Stimulated activated naive CD8-positive, alpha-beta T cell treated with anti-CD3 and anti-CD28 coated beads, Interleukin-15, Interleukin-2, amounts not matched to agents 100 U/mL and 50 U/mL, for 24 hours (primary cell): Measurements from ENCODE around the gene CXCL14.
A peak's percentile ranks its signal among the peaks of the same experiment; 100 is the strongest.

Experiments used
- ATAC-seq: fragments of 150-1000 bp; cut with Tn5 transposase; one replicate; pipeline ENCODE4 v1.10.0; 2021
- DNase-seq: peaks from one replicate; pipeline ENCODE4 v3.0.0; 2021

The CXCL14 gene

DNA sequence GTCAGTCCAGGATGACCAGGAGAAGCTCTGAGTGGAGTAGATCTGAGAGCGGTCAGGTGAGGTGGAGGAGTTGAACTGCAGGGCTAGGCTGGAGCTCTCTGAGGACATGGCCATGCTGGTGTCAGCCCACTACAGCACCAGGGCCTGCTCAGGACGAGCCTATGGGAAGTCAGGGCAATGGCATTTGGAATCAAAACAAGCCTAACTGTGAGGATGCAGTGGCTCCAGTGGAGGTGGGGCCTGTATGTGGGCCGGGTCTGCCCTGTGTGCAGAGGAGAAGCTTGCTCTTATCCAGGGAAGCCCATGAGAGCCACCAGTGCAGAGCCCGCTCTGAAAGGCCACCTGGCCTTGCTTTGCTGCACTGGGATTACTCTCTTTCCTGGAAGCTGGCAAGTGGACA, 11.1 kb downstream of the CXCL14 start:
- DNase-seq, result no peak
- no peak for ATAC-seq

DNA sequence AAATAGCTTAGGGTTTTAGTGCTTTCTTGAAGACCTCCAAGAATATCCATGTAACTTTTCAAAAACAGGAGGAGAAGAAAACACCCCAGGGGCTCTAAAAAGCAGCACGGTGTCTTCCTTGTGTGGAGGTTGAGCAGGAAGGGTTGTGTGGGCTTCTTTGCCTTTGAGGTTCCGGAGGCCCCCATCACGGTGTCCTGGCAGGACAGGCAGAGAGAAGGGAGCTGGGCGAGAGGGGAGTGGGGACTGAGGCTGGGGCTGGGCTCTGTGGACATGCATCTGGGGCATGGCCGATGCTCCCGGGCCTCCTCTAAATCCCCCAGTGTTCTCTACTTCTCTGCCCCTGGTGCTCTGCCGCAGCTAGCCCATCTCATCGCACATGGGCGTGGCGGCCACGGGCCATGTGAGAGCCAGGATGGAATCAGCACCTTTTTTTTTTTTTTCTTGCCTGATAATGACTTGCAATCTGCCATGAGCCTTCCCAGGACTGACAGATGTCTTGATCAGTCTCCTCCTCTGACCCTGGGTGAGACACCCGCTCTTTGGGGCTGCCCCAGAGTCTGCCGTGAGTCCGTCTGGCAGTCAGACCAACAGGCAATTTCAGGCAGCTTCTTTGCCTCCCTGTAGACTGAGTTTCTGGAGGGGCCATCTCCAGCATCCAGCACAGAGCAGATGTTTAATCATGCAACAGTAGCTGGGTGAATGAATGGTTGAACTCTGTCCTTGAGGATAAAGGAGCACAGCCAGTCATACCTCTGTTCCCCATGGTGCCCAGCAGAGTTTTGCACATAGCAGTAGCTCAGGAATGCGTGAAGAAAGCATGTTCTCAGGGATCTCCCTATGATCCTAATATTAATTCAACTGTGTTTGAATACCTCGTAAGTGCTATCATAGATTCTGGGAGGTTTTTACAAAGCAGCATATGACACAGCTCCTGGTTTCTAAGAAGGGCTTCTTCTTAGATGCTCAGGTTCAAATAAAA, 12.1 kb downstream of the CXCL14 start:
- DNase-seq (no peak), ATAC-seq (no peak)

DNA sequence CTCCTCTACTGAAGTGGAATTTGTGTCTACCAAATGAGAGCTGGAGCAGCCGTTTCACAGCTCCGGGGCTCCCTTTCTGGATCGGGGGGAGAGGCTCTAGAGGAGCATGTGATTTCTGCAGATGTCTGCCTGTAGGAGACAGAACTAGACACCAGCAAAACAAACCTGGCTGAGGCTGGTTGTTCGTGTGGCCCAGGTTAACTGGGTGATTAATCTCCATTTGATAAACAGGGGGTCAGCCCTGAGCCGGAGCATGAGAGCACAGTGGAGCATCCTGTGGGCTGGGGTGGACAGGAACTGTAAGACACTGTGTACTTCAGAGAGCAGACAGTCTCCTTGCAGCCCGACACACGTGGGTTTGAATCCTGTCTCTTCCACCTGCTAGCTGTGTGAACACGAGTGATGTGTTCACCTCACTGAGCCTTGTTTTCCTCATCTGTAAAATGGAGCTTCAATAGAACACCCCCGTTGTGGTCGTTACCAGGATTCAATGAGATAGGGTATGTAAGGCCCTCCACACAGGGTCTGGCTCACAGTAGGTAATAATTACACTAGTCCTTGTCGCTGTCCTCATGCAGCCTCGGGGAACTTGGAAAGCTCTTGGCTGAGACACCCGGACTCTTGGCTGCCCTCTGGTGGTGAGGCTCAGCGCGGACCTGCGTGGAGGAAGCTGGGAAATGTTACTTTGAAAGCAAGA, 12.9 kb downstream of the CXCL14 start:
- ATAC-seq (no peak), DNase-seq (peak; percentile 84)

DNA sequence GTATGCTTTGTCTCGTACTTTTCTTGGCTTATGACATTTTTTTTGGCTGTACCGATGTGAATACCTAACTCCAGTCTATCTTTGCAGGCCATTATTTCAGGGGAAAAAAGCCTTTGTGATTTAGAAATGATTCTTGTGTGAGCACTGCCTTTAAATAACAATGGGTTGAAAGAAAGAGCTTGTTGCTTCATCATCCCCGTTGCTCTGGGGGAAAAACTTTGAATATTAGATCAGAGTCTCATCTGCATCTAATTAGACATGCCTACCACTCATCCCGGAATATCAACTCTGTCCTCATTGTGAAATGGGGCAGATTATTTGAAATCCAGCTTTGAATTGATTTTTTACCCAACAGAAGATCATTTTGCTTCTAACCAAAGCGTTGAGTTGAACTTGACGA, 13.5 kb downstream of the CXCL14 start:
- ATAC-seq (no peak), DNase-seq (no peak)

DNA sequence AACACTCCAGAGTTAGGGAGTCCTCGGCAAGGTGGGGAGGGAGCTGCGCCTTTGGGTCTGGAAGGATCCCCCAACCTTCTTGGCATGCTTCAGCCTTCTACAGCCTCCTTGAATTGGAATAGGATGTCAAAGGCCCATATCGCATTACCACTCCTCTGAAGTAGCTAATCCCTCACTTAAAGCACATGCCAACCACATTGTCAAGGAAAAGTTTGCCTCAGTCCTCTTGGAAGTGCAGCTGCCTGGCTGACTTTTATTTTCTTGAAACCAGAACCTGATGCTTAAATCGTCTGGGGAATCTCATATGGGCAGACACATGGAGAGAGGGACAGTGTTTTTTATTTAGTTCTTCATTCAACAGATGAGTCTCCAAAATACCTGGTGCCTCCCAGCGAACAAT, 14.5 kb downstream of the CXCL14 start:
- DNase-seq, result no peak
- no peak for ATAC-seq

DNA sequence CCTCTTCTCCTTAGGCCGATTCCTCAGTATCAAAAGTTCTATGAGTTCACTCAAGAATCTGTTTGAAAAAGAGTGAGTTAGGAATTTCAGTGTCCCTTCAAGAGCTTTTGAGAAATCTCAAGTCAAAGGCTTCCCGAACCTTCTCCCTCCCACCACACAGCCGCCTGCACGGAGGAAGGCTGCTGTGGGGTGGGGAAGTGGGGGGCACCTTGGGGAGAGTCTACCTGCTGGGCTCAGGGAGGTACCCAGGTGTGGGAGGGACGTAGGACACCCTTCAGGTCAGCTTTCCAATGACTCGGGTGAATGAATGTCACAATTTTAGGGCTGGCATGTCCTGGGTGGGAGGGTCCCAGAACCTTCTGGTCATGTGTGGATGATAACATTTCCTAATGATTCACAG, 17.5 kb downstream of the CXCL14 start:
- ATAC-seq (no peak), DNase-seq (no peak)

DNA sequence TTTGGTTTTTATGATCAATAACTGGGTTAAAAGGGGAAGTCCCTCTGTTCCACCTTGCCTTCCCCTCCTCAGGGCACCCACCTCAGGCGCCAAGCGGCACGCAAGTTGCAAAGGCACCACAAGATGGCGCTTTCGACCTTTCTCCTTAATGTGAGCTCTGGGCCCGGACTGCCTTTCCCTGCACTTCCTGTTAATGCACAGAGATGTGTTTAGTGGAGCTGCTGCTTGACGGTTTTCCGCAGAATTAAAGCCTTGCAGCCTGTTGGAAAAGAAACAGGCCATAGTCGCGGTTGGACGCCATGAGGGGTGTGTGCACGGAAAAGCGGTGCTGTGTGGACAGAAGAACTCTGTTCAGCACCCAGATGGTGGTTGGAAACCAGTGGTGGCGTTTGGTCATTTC, 17.9 kb downstream of the CXCL14 start:
- ATAC-seq (peak; percentile 90), DNase-seq (peak; percentile 83)

DNA sequence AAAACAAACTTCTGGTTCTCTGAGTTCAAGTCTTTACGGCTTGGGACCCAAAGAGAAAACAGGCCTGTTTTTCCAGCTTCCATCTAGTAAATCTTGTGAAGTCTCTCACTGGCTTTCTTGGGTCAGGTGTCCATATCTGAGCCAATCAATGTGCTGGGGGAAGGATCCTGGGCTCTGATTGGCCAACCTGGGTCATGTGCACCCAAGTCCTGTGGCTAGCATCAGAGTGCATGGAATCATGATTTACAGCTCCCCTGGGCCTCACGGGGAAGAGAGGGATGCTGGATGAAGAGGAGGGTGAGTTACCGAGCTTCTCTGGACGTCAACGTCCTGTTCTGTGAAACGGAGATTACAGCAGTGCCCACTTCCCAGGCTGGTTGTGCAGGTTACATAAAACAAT, 19.4 kb downstream of the CXCL14 start:
- DNase-seq (no peak), ATAC-seq (no peak)

DNA sequence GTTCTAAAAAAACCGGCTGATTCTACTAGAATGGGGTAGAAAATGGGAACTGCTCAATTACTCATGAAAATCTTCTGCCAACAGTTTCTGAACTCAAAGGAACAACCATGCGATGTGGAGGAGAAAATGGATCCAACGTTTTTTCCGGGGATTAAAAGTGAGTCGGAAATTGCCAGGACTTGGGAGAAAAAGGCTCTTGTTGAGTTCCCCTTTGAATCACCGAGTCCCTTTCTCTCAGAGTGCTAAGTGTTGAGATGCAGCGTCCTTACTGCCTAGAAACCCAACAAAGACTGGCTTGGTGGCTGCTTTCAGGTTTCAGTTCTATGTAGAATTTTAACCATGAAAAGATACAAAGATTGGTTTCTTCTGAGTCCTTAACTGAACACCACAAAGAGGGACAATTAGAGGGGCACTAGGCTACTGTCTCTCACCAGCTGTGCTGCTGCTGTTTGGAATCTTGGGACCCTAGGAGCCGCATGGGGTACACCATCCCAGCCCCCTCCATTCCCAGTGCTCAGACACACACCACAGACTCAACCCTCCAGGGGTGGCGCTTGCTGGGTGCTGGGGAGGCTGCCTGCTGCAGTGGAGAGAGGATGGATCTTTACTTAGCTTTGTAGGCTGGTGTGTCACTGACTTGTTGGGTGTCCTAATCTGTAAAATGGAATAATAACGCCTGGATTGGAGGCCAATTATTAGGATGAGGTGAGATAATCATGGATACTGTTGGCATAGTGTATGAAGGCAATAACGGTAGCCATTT, 21.5 kb downstream of the CXCL14 start:
- DNase-seq, result no peak
- no peak for ATAC-seq

DNA sequence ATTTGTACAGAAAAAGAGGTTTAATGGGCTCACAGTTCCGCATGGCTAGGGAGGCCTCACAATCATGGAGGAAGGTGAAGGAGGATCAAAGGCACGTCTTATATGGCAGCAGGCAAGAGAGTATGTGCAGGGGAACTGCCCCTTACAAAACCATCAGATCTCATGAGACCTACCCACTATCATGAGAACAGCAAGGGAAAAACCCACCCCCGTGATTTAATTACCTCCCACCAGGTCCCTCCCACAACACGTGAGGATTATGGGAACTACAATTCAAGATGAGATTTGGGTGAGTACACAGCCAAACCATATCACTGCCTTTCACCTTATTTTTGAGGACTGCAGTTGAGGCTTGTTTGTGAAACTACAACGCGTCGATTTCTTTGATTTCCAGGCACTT, 22.2 kb downstream of the CXCL14 start:
- DNase-seq (no peak), ATAC-seq (no peak)

DNA sequence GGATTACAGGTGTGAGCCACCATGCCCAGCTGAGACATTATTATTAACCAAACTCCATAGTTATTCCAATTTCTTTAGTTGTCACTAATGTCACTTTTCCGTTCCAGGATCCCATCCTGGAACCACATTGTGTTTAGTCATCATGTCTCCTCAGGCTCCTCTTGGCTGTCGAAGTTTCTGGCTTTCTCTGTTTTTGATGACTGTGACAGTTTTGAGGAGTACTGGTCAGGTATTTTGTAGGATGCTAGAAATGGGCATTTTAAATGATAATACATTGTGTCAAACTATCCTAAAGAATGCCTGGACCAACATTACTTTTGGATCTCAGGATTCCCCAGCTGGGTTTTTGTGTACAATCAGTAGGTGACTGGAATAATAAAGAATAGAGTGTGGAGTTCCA, 23.3 kb downstream of the CXCL14 start:
- DNase-seq (no peak), ATAC-seq (no peak)

DNA sequence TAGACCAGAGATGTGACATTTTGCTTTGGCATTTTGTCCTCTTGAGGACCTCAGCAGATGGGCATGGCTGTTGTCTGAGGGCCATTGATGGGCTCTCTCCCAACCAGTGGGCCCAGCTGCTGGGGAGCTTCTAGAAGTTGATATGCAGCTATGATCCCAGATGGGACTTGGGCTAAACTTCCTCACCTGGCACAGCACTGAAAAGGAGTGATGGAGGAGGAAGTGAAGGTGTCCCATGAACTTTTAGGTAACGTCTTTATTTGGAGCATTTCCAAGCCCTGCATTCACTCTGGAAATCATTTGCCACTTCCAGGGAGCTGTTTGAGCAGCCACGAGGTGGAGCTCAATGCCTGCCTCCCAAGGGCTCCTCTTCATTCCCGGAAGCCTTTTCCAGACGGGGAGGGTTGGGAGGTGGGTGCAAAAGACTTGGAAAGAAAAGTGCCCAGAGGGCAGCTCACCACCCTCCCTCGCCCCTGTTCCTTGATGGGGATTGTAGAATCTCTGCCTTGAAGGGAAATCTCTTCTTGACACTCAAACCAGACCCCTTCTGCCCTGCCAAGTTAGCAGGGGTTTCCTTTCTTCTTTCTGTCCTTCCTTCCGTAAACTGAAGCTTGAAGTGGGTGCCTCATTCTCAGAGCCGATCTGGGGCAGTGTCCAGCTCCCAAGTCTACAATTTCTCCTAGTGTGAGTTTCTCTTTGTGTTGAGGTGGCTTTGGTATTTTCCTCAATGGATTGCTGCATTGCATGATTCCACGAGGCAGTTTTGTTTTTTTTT, 24.9 kb downstream of the CXCL14 start:
- ATAC-seq, result no peak
- no peak for DNase-seq

DNA sequence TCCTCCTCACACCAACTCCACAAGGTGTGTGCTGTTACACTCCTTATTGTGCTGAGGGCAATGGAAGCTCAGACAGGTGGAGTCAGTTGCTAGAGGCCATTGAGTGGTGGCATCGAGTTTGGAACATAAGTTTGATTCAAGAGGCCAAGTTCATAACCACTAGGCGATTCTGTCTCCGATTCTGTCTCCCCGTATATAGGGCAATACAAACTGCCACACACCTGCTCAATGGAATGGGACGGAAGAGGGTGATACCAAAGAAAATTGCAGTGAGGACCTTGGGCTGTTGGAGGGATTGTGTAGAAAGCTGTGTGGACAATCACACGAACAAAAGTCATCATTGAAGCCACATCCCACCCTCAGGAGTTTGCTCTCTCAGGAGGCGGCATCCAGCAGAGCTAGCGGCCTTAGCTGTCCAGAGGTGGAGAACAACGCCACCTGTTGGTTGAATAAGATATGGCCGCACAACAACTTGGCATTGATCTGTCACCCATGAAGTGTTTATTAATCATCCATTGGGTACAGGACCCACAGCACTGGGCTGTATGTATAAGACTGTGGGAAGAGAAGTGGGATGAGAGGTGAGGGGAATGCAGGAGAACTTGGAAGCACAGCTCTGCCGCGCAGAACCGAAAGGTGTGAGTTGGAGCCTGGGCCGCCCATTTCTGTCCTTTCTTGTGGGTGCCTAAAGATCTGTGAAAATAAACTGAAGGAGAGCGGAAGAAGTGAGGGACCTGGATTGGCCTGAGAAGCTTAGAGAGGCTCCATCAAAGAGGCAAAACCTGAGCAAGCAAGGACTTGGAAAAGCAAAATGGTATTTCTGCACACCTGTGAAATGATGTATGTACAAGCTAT, 27.0 kb downstream of the CXCL14 start:
- DNase-seq, result peak; percentile 68
- peak; percentile 51 for ATAC-seq

DNA sequence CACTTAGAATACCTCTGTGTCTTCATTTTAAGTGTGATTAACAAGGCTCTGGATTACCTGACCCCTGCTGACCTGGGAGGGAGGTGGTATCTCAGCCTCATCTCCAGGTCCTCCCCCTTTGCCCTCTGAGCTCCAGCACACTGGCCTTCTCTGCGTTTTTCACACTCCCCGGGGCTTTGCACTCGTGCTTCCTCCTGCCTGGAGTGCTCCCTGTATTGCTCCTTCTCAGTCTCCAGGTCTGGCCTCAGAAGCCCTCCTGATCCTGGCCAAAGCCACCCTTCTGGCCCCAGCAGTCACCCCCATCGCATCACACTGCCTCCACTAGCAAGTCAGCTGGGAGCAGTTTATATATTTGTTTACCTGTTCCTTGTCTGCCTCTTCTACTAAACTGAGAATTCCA, 29.4 kb downstream of the CXCL14 start:
- DNase-seq (no peak), ATAC-seq (no peak)

DNA sequence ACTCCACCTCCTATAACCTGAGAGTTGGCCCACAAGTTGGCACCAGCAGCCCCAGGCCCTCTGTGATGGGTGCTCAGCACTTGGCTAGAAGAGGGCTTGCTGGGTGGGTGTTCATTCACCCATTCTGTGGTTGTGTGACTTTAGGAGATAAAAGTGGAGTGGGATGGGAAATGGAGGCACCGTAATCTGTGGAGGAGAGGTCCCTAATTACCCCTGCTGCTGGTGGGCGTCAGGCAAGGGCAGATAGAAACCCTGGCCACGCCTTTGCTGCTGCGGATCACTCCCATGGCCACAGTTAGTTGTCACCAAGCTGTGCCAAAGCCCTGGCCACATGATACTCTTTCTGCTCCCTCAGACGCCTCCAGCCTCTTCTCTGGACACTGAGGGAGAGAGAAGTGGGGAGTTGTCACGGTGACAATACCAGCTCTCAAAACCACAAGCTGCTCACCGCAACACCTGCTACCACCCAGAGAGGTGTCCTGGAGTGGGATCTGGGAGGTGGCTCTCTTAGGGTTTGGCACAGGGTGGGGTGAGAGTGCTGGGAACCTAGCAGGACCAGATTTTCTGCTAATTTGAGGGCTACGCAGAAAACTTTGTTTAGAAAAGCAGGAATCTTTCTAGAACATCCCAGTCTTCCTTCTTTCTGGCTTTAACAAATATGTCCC, 31.1 kb downstream of the CXCL14 start:
- no peak for ATAC-seq

DNA sequence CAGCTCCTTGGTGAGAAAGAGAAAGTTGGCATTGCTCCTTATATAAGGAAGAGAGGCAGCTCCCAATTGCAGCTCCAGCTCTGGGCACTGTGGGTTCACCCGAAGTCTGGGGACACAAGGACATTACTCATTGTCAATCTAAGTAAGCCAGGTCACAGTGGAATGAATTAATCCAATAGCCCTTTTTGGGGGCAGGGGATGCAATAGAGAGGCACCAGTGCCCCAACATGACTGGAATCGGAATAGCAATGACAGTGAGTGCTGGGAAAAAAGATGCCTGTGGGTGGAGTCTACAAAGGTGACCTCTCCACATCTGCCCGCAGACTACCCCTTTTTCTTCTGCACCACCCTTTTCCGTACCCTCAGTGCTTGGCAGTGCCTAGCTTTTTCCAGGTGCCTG, 31.9 kb downstream of the CXCL14 start:
- ATAC-seq, result no peak
- DNase-seq, result no peak

More for the DNA sequence above, 31.1 kb downstream of the CXCL14 start:
- no peak for DNase-seq

DNA sequence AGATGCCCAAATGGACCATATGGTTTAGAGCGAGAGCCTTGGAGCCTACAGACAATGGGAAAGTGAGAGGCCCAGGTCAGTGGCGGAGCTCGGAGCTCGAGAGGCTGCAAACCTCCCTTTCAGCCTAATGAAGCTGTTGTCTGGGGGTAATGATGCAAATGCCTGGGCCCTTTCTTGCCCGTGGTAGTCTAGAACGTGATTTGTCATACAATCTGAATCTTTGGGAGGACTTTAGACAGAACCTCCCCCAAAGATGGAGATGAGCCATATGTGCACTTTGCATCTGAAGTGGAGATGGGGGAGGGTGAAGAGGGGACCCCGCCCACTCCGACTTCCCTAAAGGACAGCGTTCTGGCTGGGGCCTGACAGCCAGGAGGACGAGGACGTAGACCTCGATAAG, 32.7 kb downstream of the CXCL14 start:
- DNase-seq (no peak), ATAC-seq (no peak)

DNA sequence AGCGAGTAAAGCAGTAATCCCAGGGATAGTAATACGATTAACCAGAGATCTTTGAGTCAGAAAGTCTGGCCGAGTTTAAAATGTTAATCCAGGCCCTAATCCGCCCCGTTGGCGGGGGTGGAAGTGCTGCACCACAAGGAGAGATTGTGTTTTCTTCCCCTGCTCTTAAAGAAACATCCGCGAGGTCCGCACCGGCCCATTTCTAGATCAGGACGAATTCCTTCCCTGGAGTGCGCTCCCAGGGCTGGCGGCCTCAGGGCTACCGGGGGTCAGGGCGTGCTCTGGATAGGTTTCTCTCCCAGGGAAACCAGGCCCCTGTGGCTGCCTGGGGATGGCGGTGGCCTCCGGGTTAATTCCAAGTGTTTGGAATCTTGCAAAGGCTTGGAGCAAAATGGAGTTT, 33.7 kb downstream of the CXCL14 start:
- no peak for ATAC-seq
- no peak for DNase-seq

DNA sequence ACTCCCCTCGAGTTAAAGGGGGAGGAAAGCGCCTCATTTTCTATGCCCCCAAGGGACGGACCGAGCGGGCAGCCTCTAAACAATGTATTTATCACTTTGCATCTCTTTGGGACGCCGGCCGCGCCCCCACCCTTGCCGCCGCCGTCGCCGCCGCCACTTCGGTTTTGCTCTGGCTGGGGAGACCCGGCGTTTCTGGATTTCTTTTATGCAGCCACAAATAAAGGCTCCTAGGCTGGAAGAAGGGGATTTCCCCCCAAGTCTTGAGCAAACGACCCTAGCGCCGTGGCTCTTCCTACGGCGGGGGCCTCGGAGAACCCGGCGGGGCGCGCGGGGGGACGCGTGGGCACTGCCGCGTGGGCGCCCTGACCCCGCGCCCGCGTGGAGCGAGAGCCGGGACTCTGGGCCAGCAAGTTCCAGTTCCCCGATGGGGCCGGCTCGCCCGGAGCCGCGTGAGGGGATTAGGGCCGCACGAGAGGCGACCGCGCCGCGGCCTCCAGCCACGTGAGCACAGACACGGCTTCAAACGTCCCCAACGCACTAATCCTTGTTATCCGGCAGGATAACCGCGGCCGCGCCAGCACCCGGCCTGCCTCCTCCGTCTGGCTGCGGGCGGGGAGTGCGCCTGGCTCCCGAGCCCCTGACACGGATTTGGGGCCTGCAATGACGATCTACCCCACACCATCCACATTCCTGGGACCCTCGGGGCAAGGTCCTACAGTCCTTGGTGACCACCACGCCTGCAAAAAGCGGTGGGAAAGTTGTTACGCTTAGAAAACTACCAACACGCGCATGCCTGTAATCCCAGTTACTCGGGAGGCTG, 35.1 kb downstream of the CXCL14 start:
- DNase-seq, result peak; percentile 12
- no peak for ATAC-seq
